Embryonic facial prominence (tissue), 1 donor: ENCODE results near the gene EFCAB14.
"Not testable (repeated sequence)": the region's sequence is repeated elsewhere in the genome, so short reads cannot be mapped to it uniquely, and the experiment has no call there.

Experiments
- DNase-seq: peaks from one replicate; pipeline ENCODE4 v3.0.0-alpha.2; 2016; ENCODE audit errors: extremely low spot score

The EFCAB14 gene

GRCh38 chr1:46718727-46719622 lies at the start of gene EFCAB14:
Gene EFCAB14, minus strand, starts transcription at chr1:46719114. Its CDS starts 1,027 bp downstream, at chr1:46718087.
- peak; percentile 84 for DNase-seq

- no peak for DNase-seq
These were observed 49.5 kb upstream of the EFCAB14 start for GRCh38 chr1:46768445-46768844.

GRCh38 chr1:46767649-46768282 lies 48.9 kb upstream of the EFCAB14 start:
- no peak for DNase-seq

GRCh38 chr1:46764402-46764801 lies 45.5 kb upstream of the EFCAB14 start:
- DNase-seq, result no peak

DNA sequence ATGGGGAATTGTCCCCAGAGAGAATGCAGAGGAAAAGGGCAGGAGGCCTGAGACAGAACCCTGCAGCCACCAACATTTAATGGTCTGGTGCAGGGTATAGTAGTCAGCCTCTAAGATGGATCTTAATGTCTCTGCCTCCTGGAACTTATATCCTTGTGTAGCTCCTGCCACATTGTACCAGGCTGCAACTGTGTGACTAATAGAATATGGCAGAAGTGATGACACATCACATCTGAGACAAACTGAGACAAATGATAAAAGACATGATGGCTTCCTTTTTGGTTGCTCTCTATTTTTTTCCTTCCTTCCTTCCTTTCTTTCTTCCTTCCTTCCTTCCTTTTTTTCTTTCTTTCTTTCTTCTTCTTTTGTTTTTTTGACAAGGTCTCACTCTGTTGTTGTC lies 42.8 kb upstream of the EFCAB14 start:
- no peak for DNase-seq

- no peak for DNase-seq
These were observed 41.7 kb upstream of the EFCAB14 start for GRCh38 chr1:46760558-46761166.

- no peak for DNase-seq
These were observed 39.1 kb upstream of the EFCAB14 start for GRCh38 chr1:46757956-46758528.

DNA sequence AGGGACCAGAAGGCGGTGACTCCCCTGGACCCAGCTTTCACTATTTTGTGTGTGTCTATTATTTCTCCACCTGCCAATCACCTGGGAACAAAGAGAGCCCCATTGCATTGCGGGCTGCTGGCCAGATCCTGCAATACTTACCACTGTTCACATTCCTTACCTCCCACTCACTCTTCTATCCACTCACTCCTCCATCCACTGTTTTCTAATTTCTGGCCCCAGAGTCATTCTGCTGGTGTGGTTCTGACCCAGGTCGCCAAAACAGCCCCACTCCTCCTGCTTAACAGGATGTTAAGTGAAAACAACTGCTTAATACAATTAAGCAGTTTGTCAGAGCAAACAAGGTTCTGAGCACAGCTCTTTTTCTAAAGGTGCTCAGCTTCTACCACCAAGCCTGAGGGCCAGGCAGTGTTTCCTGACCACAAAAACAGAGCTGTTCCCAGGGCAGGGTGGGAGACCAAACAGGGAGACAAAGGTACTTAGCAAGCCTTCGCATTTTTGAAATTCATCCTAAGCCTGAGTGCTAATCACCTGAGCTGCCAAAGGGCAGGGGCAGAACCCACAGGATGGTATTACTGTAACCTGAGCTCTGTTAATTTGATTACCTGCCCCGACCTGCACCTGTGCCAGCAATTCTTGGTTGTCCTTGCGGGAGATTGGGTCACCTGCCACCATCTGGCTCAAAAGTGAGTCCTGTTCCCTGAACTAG lies 38.5 kb upstream of the EFCAB14 start:
- DNase-seq, result no peak

- DNase-seq, result no peak
These were observed 36.2 kb upstream of the EFCAB14 start for GRCh38 chr1:46755121-46755520.

GRCh38 chr1:46754707-46755106 lies 35.8 kb upstream of the EFCAB14 start:
- DNase-seq, result not testable (repeated sequence)

GRCh38 chr1:46753985-46754384 lies 35.1 kb upstream of the EFCAB14 start:
- no peak for DNase-seq

DNA sequence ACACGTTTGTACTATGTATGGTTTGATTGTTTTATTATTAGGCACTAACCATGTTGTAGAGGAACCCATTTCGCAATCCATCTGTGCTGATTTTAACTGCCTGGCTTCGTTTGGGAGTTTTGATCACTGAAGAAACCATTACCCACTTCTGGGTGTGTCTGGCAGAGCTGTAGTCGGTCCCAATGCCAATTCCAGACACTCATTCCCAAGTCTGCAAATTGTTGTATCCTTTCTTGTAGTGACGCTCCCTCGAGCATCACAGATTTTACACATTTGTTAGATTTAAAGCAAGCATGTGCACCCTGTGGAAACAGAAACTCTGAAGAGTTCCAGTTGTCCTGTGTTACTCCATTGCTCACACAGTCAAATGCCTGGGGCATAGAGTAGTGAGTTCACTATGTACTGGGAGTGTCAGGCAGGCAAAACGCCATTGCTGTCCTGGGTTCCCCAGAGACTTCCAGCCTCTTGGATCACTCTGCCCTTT lies 31.0 kb upstream of the EFCAB14 start:
- no peak for DNase-seq

- DNase-seq, result no peak
These were observed 30.5 kb upstream of the EFCAB14 start for GRCh38 chr1:46749404-46749803.

GRCh38 chr1:46747683-46748288 lies 28.9 kb upstream of the EFCAB14 start:
- DNase-seq, result peak; percentile 31

- no peak for DNase-seq
These were observed 23.2 kb upstream of the EFCAB14 start for GRCh38 chr1:46742069-46742468.

DNA sequence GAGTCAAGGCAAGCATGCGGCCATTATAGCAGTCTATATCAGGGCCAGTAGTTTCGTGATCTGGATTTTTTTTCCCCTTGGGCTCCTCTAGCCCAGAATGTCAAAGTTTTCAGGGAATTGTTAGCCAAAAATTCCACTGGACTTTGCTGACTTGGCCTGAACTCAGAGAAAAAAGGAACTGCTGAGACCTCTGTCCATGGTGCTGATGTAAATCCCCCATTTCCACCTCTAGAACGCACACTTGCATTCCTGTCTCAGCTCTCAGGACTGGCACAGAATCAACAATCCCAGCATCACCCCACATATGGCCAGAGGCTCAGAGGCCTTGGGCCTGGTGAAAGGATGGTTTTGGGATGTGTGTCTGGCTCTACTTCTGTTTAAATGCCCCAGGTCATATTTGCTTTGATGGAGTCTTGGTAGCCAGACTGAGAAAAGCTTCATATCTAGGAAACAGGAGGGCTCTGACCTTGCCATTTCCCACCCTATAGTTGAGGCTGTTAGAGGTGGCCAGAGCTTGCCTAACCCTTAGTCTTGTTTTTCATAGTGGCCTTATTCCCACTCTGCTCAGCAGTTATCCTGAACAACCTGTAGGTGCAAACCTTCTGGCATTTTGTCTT lies 16.9 kb upstream of the EFCAB14 start:
- DNase-seq, result no peak

DNA sequence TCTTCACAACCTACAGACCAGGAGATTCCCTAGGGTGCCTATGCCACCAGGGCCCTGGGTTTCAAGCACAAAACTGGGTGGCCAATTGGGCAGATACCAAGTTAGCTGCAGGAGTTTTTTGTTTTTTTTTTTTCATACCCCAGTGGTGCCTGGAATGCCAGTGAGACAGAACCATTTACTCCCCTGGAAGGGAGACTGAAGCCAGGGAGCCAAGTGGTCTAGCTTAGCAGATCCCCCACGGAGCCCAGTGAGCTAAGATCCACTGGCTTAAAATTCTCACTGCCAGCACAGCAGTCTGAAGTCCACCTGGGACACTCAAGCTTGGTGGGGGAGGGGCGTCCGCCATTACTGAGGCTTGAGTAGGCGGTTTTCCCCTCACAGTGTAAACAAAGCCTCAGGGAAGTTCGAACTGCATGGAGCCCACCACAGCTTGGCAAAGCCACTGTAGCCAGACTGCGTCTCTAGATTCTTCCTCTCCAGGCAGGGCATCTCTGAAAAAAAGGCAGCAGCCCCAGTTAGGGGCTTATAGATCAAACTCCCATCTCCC lies 9.5 kb upstream of the EFCAB14 start:
- DNase-seq, result not testable (repeated sequence)

DNA sequence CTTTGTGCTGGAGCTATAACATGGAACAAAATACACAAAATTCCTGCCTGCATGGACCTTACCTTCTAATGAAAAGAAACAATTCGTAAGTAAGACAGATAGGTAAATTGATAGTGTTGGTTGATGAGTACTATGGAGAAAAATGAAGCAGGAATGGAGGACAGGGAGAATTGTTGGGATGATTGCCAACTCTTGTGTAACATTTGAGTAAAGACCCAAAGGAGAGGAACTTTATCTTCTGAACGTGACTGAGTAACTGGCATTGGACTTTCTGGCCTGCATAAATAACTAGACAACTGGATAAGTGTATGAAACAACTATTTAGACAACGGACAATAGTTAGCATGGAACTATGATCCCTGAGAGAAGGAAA lies 6.8 kb upstream of the EFCAB14 start:
- no peak for DNase-seq

GRCh38 chr1:46724991-46725735 lies 6.2 kb upstream of the EFCAB14 start:
- peak; percentile 39 for DNase-seq

DNA sequence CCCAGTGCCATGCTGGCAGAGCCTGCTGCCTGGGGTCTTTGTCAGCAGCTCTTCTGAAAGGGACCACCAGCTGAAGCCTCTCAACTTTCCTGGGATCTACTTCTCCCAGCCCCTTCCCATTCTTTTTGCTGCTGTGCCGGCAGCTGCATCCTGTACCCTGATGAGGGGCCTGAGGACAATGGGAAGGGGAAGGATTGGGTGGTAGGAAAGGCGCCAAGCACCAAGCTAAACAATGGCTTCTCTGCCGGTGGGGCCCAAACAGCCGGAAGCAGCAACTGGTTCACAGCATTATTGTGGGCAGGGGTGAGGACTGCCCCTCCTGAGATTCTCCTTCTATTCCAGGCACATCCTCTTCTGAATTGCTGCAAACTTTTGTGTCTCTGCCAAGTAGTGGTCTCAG lies 5.0 kb upstream of the EFCAB14 start:
- DNase-seq, result no peak
